GM21529 (cell line): ENCODE data around the gene GPR108.
"Not testable (repeated sequence)": the region's sequence is repeated elsewhere in the genome, so short reads cannot be mapped to it uniquely, and the experiment has no call there.

Experiments used
- ATAC-seq: cut with Tn5 transposase; IDR thresholded peaks from one replicate; pipeline ENCODE4 v1.9.1; 2021; ENCODE audit not compliant: unreplicated experiment

Gene GPR108

DNA sequence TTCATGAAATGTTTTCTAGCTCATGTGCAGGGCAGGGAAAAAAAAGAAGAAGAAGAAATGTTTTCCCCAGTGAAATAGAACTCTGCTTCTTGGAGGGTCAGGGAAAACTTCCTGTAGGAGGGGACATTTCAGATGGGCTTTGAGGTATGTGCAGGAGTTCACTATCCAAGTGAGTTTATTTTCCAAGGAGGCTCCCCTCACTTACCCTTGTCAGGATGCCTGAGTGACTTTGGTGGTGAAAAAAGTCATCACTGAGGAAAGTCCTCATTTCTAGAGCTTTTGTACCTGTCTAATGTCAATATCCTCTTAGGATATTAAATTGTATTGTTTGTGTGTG is 16.3 kb downstream of the GPR108 start:
- no peak for ATAC-seq

DNA sequence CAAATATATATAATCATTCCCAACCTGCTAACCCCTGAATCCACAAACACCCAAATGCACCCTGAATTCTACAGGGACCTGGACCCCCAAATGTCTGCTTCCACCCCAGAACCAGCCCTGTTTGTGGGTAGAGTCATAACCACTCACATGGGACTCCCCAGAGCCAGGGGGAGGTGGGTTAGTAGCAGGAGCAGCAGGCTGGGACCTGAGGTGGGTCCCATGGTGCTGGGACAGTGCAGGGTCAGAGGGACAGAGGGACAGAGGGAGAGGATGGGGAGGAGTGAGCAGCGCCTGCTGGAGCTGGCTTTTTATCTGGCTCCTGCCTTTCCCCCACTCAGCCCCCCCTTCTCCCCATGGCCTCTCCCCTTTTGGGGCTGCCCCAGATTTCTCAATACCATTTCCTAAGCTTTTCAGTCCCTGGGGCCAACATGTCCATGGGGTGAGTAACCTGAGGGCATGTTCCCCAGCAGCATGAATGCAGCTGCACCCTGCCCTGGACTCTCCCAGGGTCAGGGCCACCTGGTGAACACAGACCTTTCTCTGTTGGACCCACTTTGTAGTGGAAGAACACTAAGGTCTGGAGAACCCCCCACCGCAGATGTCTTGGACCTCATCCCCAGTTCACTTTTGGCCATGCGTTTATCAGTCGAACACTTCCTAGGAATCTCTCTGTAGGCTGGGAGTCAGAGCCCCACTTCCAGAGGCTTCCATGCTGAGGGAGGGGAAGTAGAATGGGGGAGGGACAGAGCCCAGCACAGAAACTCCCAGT is 16.8 kb downstream of the GPR108 start, which contains the start of gene C3:
Gene C3 (minus strand): TSS at position 282 of the 769 bp plus-strand sequence. CDS start 61 bp downstream, at position 221.
- no peak for ATAC-seq

DNA sequence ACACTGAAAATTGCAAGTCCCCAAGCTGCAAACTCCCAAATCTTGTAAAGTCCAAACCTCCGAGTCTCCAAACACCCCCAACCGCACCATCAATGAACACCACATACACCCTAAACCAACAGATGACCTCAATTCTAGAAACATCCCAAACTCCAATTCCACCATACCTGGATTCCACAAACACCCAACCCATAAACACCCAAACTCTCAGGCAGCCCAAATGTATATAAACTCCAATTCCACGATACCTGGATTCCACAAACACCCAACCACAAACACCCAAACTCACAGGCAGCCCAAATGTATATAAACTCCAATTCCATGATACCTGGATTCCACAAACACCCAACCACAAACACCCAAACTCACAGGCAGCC is 17.4 kb downstream of the GPR108 start:
- no peak for ATAC-seq

DNA sequence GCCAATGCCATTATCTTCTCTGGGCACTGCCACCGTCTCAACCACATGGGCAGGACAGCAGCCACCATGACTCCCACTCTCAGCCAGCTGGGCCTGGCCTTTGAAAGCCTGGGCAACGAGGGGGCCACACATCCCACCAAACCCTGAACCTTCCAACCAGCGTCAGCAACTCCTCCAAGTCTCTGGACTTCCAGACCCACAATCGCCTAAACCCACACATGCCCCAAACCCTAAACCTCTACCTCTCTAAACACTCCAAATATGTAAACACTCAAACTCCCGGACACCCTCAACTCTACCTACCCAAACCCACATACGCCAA is 17.9 kb downstream of the GPR108 start:
- ATAC-seq = no peak

DNA sequence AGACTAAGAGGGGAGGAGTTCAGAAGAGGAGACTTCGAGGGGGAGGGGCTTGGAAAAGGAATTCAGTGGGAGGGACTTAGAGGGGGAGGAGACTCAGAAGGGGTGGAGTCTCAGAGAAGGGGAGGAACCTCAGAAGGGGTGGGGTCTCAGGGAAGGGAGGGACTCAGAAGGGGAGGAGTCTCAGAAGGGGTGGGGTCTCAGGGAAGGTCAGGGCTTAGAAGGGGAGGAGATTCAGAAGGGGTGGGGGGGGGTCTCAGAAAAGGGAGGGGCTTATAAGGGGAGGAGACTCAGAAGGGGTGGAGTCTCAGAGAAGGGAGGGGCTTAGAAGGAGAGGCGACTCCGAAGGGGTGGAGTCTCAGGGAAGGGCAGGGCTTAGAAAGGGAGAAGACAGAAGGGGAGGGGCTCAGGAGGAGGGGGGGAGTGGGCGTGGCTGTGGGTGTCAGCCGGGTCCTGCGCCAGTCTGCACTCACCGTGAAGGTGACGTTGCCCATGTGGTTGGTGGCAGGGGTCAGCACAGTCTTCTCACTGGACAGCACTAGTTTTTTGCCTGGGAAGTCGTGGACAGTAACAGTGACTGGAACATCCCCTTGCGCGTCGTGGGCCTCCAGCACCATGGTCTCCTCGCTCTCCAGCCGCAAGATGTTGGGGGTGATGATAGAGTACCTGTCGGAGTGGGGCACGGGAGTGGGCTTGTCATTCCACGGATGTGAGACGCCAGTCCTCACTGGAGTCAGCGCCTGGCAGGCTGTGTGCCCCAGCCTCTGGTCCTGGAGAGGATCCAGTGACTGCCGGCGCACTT is 18.4 kb downstream of the GPR108 start:
- ATAC-seq = no peak

DNA sequence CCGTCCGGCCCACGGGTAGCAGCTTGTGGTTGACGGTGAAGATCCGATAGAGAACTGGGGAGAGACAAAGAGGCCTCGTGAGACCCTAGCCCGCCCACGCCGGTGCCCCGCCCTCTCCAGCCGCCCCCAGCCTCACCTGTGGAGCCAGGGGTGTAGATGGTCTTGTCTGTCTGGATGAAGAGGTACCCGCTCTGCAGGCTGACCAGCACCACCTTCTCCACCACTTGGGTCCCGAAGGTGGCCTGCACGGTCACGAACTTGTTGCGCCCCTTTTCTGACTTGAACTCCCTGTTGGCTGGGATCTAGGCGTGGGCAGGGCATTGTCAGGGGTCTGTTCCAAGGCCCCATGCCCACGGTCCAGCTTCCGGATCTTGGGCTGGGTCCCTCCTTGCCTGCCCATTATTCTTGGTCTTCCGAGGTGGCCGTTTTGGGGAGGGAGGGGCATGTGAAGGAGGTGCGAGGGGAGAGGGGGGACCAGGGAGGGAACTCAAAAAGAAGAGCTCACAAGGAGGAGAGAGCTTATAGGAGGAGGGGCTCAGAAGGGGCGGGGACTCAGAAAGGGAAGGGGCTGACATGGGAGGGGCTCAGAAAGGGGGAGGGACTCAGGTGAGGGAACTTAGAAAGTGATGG is 19.2 kb downstream of the GPR108 start:
- no peak for ATAC-seq

DNA sequence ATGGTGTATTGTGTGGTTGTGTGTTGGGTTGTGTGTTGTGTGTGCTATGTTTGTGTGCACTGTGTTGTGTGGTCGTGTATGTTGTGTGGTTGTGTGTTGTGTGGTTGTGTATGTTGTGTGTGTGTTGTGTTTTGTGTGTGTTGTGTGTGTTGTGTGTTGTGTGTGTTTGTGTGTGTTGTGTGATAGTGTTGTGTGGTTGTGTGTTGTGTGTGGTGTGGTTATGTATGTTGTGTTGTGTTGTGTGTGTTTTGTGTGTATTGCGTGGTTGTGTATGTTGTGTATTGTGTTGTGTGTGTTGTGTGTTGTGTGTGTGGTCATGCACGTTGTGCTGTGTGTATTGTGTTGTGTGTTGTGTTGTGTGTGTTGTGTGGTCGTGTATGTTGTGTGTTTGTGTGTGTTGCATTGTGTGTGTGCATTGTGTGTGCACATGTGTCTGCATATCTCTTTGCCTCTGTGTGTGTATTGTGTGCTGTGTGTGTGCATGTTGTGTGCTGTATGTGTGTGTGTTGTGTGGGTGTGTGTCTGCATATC is 19.9 kb downstream of the GPR108 start:
- ATAC-seq = no peak

DNA sequence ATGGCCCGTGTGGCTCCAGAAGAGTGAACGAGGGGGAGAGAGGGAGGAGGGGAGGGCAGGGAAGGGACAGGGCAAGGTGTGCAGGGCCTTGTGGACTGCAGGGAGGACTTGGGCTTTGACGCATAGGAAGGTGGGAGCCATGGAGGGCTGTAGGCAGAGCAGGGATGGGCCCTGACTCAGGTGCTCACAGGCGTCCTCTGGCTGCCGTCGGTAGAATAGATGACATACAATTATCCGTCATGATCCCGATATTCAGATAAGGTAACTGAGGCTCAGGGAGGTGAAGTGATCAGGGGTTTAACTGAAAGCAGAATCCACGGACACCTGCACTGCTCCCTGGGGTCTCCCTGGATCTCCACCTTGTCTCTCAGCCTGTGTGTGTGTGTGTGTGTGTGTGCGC is 20.3 kb downstream of the GPR108 start:
- no peak for ATAC-seq

DNA sequence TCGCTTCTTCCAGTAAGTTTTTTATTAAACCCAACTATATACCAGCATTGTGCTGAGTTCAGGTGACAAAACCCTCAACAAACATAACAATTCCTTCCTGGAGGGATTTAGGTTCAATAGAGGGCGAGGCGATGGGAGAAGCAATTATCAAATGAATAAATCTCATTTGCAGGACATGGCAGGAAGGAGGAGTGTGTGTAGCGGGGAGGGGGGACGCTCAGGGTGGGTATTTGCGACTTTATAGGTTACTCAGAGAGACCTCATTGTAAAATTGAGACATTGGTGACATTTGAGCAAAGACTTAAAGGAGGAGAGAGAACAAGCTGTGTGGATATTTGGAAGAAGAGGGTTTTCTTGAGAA is 20.8 kb downstream of the GPR108 start:
- ATAC-seq = no peak

DNA sequence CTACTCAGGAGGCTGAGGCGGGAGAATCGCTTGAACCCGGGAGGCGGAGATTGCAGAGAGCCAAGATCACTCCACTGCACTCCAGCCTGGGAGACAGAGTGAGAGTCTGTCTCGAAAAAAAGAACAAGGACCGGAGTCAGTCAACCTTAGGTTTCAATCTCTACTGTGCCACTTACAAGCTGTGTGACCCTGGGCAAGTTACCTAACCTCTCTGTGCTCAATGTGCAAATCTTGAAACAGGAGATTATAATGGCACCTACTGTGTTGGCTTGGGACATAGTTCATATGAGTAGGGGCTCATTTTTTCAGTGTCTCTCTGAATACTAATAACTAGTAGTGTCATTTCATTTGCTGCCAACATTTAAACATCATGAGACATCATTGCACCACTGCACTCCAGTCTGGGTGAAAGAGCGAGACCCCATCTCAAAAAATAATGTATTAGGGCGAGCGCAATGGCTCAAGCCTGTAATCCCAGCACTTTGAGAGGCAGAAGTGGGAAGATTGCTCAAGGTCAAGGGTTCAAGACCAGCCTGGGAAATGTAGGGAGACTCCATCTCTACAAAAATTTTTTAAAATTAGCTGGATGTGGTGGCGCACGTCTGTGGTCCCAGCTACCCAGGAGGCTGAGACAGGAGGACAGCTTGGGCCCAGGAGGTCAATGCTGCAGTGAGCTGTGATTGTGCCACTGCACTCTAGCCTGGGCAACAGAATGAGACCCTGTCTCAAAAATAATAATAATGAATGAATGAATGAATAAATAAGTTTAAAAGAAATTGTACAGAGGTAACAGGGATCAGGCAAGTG is 22.4 kb downstream of the GPR108 start:
- no peak for ATAC-seq

DNA sequence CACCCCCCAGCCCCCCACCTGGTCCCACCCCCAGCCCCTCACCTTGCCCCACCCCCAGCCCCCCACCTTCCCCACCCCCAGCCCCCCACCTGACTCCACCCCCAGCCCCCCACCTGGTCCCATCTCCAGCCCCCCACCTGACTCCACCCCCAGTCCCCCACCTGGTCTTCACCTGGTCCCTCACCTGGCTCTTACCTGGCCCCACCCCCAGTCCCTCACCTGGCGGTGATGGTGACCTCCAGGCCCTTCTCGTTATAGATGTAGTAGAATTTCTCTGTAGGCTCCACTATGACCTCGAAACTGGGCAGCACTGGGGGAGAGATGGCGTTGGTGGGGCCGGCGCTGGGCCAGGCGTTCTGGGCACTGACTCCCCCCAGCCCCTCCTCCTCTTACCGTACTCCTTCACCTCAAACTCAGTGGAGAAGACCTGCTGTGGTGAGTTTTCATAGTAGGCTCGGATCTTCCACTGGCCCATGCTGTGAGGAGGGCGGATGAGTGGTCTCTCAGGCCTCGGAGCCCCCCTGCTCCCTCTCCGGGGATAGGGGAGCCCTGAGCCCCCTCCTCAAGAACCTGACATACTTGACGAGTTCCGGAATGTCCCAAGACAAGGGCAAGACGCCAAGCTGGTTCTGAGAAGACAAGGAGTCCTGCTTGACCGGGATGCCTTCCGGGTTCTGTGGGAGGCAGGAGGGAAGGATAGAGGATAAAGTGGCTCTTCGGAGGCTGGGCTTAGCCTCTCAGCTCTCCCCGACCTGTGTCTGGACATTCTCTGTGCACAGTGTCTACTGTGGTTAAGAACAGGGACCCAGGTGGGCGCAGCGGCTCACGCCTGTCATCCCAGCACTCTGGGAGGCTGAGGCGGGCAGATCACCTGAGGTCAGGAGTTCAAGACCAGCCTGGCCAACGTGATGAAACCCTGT is 23.3 kb downstream of the GPR108 start:
- ATAC-seq = no peak

DNA sequence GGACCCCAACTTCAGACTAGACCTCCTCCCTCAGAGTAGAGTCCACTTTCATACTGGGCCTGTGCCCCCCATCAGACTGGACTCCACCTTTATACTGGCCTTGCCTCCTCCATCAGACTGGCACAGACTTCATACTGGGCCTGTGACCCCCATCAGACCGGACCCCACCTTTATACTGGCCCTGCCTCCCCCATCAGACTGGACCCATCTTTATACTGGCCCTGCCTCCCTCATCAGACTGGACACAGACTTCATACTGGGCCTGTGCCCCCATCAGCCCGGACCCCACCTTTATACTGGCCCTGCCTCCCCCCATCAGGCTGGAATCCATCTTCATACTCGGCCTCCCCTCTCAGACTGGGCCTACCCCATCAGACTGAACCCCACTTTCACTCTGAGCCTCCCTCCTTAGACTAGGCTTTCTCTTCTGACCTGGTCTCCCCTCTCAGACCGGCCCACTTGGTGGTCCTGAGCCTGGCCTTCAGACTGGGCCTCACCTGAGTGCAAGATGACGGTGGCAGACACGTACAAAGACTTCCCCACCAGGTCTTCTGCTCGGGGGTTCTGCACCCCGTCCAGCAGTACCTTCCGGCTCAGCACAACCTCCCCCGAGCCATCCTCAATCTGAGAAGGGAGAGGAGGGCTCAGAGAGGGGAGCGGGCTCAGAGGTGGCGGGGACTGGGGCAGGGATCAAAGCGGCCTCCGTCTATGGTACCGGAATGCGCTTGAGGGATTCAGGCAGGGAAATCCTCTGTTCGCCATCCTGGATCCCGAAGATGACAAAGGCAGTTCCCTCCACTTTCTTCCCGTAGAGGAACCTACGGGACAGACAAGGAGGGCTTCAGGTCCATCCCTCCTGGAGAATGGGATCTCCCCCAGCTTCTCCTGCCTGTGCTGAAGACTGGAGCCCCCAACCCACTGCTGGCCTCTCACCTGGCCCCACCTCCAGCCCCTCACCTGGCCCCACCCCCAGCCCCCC is 24.4 kb downstream of the GPR108 start:
- no peak for ATAC-seq

DNA sequence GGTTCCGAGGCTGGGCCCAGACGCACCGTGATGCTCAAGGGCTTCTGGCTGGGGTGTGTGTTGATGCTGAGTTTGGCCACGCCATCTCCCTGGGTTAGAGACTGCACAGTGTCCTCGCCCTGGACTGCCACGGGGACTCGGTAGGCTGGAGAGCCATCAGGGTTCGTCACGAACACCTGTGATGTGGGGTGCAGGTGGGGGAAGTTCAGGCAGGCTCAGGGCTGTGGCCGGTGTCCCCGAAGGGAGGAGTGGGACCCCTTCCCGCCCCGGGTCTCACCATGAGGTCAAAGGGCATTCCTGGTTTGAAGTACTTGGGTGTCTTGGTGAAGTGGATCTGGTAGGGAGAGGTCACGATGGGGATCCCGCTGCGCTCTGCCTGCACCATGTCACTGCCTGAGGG is 25.1 kb downstream of the GPR108 start:
- ATAC-seq = no peak

DNA sequence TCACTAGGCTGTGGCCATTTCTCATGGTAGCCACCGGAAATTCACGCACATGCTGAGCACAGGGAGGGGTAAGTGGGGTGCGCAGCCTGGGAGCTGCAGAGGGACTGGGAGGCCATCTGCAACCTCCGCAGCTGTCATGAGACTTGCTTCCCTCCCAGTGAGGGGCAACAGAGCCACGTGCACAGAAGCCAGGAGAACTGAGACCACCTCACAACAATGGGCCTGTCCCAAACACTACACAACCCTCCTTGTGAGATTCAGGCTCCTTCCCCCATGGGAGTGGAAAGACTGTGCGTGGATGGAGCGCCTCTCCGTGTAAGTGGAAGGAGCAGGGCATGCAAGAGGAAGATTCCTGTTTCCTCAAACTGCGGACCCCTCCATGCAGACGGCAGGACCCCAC is 25.8 kb downstream of the GPR108 start:
- no peak for ATAC-seq

DNA sequence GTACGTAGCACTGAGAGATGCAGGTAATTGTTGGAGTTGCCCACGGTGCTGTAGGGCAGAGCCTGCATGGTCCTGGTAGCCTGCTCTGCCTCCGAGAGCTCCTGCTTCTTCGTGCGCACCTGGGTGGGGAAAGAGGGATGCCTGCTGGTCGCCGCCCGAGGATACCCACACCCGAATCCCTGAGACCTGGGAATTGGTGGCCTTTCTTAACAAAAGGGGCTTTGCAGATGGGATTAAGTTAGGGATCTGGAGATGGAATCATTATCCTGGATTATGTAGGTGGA is 26.4 kb downstream of the GPR108 start:
- ATAC-seq = no peak

DNA sequence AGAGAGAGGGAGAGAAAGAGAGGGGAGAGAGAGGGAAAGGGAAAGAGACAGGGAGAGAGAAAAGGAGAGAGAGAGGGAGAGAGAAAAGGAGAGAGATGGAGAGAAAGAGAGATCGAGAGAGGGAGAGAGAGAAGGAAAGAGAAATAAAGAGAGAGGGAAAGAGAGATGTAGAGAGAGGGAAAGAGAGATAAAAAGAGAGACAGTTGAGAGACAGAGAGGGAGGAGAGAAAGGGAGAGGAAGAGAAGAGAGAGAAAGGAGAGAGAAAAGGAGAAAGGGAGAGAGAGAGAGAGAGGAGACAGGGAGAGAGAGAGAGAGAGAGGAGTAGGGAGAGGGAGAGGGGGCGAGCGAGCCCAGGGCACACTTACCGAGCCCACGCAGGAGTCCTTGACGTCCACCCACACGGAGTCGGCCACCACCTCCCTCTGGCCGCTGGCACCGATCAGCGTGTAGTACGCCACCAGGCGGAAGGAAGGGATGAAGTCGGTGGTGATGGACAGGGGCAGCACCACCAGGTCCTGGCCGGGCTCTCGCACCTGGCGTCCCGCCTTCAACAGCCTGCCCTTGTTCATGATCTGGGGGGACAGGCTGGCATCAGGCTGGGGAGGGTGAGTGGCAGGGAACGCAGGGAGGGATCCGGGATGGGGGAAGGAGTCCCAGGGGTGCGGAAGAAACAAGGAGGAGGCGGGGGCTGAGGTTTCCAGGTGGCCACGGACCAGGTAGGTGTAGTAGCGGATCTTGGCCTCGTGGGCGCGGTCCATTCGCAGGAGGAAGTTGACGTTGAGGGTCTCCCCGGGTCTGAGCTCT is 26.9 kb downstream of the GPR108 start:
- ATAC-seq = no peak

DNA sequence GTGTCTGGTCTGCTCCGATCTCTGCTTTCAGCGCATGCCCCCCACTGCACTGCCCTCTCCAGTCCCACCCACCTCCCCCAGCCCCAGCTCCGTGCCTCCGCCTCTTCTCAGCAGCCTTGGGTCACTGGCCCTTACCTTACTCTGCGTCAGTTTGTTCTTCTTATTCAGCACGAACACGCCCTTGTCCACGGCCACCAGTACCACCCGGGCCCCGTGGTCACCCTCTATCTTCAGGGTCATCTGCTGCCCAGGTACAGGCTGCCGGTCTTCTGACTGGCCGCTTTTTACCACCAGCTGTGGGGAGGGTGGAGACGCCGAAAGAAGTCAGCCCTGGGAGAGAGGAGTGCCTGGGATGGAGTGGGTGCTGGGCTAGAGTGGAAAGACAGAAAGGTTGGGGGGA is 27.8 kb downstream of the GPR108 start:
- no peak for ATAC-seq

DNA sequence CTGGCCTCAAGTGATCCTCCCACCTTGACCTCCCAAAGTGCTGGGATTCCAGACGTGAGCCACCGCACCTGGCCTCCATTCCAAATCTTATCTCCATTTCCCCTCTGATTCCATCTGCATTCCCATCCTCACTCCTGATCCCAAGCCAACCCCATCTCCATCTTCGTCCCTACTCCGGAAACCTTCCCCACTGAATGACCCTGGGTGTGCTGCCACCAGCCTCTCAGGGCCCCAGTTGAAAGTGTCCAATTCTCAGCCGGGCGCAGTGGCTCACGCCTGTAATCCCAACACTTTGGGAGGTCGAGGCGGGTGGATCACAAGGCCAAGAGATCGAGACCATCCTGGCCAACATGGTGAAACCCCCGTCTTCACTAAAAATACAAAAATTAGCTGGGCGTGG is 28.5 kb downstream of the GPR108 start:
- not testable (repeated sequence) for ATAC-seq
